ENCODE data around the gene CNNM4.

- TF ChIP-seq, protein P1, sequence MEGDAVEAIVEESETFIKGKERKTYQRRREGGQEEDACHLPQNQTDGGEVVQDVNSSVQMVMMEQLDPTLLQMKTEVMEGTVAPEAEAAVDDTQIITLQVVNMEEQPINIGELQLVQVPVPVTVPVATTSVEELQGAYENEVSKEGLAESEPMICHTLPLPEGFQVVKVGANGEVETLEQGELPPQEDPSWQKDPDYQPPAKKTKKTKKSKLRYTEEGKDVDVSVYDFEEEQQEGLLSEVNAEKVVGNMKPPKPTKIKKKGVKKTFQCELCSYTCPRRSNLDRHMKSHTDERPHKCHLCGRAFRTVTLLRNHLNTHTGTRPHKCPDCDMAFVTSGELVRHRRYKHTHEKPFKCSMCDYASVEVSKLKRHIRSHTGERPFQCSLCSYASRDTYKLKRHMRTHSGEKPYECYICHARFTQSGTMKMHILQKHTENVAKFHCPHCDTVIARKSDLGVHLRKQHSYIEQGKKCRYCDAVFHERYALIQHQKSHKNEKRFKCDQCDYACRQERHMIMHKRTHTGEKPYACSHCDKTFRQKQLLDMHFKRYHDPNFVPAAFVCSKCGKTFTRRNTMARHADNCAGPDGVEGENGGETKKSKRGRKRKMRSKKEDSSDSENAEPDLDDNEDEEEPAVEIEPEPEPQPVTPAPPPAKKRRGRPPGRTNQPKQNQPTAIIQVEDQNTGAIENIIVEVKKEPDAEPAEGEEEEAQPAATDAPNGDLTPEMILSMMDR (IDR thresholded peaks at IDR 0.05; ENCODE audit: low read depth, low read length) = no peak
- TF ChIP-seq EZH2phosphoT487 (IDR thresholded peaks at IDR 0.05; ENCODE audit: low read depth) = no peak
Measured at GRCh38 chr2:96825057-96825456, 64.4 kb downstream of the CNNM4 start.

Data from OCI-LY3 (cell line).